ENCODE data around the gene AASS.

DNA sequence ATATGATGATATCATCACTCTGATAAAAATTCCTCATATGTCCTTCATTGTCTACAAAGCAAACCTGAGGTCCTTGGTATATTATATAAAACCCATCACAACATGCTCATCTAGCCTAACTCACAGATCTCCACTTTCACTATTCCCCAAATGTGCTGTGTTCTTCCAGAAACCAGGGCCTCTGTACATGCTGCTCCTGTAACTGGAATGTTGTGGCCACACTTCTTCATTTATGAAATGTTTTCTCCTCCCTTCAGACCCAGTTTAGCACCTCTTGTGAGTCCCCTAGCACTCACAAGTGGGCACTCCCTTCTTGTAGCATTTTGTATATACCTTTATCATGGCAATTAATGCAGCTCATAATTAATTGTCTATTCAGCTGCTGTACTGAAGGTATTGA is 61.9 kb downstream of the AASS start:
- TF ChIP-seq, protein P1, sequence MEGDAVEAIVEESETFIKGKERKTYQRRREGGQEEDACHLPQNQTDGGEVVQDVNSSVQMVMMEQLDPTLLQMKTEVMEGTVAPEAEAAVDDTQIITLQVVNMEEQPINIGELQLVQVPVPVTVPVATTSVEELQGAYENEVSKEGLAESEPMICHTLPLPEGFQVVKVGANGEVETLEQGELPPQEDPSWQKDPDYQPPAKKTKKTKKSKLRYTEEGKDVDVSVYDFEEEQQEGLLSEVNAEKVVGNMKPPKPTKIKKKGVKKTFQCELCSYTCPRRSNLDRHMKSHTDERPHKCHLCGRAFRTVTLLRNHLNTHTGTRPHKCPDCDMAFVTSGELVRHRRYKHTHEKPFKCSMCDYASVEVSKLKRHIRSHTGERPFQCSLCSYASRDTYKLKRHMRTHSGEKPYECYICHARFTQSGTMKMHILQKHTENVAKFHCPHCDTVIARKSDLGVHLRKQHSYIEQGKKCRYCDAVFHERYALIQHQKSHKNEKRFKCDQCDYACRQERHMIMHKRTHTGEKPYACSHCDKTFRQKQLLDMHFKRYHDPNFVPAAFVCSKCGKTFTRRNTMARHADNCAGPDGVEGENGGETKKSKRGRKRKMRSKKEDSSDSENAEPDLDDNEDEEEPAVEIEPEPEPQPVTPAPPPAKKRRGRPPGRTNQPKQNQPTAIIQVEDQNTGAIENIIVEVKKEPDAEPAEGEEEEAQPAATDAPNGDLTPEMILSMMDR (conservative IDR thresholded peaks at IDR 0.05; ENCODE audit: low read depth, low read length), result no peak
- no peak for TF ChIP-seq EZH2phosphoT487 (IDR thresholded peaks at IDR 0.05; ENCODE audit: borderline replicate concordance, low read length)
